CD4-positive, alpha-beta T cell (primary cell): ENCODE measurements around the gene MTOR. TPM values are rescaled to one million over a fixed set of nuclear protein-coding genes. Genes with fewer than 3 reads are reported as not detected.
"Not testable (repeated sequence)": the region's sequence is repeated elsewhere in the genome, so short reads cannot be mapped to it uniquely, and the experiment has no call there.

Experiments
- ATAC-seq: fragments of 200-7000 bp; cut with Tn5 transposase; one replicate; pipeline ENCODE4 v1.10.0; 2022; ENCODE audit warnings: mild to moderate bottlenecking; ENCODE audit not compliant: poor library complexity
- CTCF ChIA-PET: fragments of 350-600 bp; sonication (Branson Sonifier 250); formaldehyde crosslinking; loops from one replicate; lab custom pipeline; 2021; ENCODE audit warnings: antibody characterized with exemption, inconsistent platforms; lab: Charles Lee
- POLR2A ChIA-PET: fragments of 350-600 bp; sonication (Branson Sonifier 250); formaldehyde crosslinking; loops from one replicate; lab custom pipeline; 2021; ENCODE audit warnings: antibody characterized with exemption, inconsistent platforms; lab: Charles Lee
- DNase-seq, 14 experiments: peaks; one replicate each; pipeline ENCODE4 v3.0.0-alpha.2; 2013 to 2020; ENCODE audit warnings: mixed read lengths in 2 of 14
- H3K27ac ChIP-seq, 2 donors: one replicate each; pipeline versions ENCODE4 v1.5.1 to v1.7.0; 2013; ENCODE audit warnings: low read length in 2 of 2, low read depth in 1 of 2, mild to moderate bottlenecking in 1 of 2
- H3K27me3 ChIP-seq, 2 experiments: 1 replicate in 1 of 2; 2 replicates in 1 of 2; pipeline versions ENCODE4 v1.6.1 to v1.7.0; 2013; ENCODE audit warnings: low read length in 2 of 2, control low read depth in 1 of 2, mild to moderate bottlenecking in 1 of 2, moderate library complexity in 1 of 2; ENCODE audit not compliant: insufficient read depth in 2 of 2, control insufficient read depth in 1 of 2
- H3K36me3 ChIP-seq: one replicate; pipeline ENCODE4 v1.6.1; 2013; ENCODE audit warnings: low read length, control low read depth; ENCODE audit not compliant: insufficient read depth
- H3K4me1 ChIP-seq: one replicate; pipeline ENCODE4 v1.6.1; 2013; ENCODE audit warnings: low read length, control low read depth; ENCODE audit not compliant: insufficient read depth
- H3K4me3 ChIP-seq: one replicate; pipeline ENCODE4 v1.5.1; 2013; ENCODE audit warnings: mild to moderate bottlenecking, low read length, moderate library complexity
- H3K9me3 ChIP-seq, 2 experiments: 1 replicate in 1 of 2; 2 replicates in 1 of 2; pipeline versions ENCODE4 v1.6.1 to v1.7.0; 2013; ENCODE audit warnings: low read length in 2 of 2, mild to moderate bottlenecking in 2 of 2, control low read depth in 1 of 2, moderate library complexity in 1 of 2; ENCODE audit not compliant: control insufficient read depth in 1 of 2, insufficient read depth in 1 of 2
- H3K27ac Mint-ChIP-seq: one replicate; pipeline ENCODE4 v1.8.0; 2020; ENCODE audit warnings: mixed read lengths
- H3K27me3 Mint-ChIP-seq: one replicate; pipeline ENCODE4 v1.8.0; 2021; ENCODE audit warnings: mixed read lengths
- H3K36me3 Mint-ChIP-seq: one replicate; pipeline ENCODE4 v1.8.0; 2021; ENCODE audit warnings: low read depth, mixed read lengths
- H3K4me1 Mint-ChIP-seq: one replicate; pipeline ENCODE4 v1.8.0; 2021; ENCODE audit warnings: low read depth, mixed read lengths
- H3K4me3 Mint-ChIP-seq: one replicate; pipeline ENCODE4 v1.8.0; 2020; ENCODE audit warnings: mild to moderate bottlenecking, mixed read lengths
- H3K9me3 Mint-ChIP-seq: one replicate; pipeline ENCODE4 v1.8.0; 2020; ENCODE audit warnings: mixed read lengths
- CTCF ChIP-seq: fragments of 200-600 bp; IDR thresholded peaks from one replicate; pipeline ENCODE4 v1.8.0; 2022; ENCODE audit warnings: antibody characterized with exemption, mild to moderate bottlenecking
- intact Hi-C, 2 experiments: fragments of 100-400 bp; cut with DNase I in 1 of 2; cut with micrococcal nuclease in 1 of 2; formaldehyde crosslinking; loops; one replicate each; pipeline versions ENCODE4 v1.15.1 to v1.9.0; 2023 to 2025; cut with DNase I, micrococcal nuclease
- total RNA-seq, 174 experiments: library from RNA in 2 of 174; stranded (reverse) in 2 of 174; gene quantifications; one replicate each; pipeline ENCODE4 v1.2.3 and lab custom pipeline; 2021 to 2026

The MTOR gene
- total RNA-seq, 2 experiments from 2014 or later = 27.3 to 28.9 TPM

- Mint-ChIP-seq H3K4me1 (peaks cover 23% of the 10 kb centered on the region), H3K9me3 (no peaks in the 10 kb centered on the region), H3K27me3 (no peaks in the 10 kb centered on the region), H3K4me3 (peak overlapping the region; percentile 73), H3K27ac (peak overlapping the region; percentile 43), H3K36me3 (peaks cover 30% of the 10 kb centered on the region)
- intact Hi-C loops = loop anchor here in 1 of 2 experiments (1.0 to 5.0 kb wide), 4 partner anchors 10 to 535 kb away; partner anchors contain the start of genes CLCN6, EXOSC10, MTHFR and MTOR
- ATAC-seq (no peak), DNase-seq (no peak)
- ChIA-PET POLR2A (interaction anchor here (1.0 to 3.1 kb wide), 6 partner anchors 9 to 23 kb away, joined by 3 to 46 read pairs (median 5); partner anchors contain the start of gene MTOR), CTCF (interaction anchor here (1.8 to 2.1 kb wide), 2 partner anchors 10 to 370 kb away, joined by 7 to 10 read pairs; partner anchors contain the start of gene MTOR)
- Histone ChIP-seq H3K4me3 (peak overlapping the region; percentile 57), H3K9me3 (no peaks in the 10 kb centered on the region), H3K4me1 (peaks cover 42% of the 10 kb centered on the region), H3K27me3 (no peaks in the 10 kb centered on the region), H3K36me3 (peaks cover 9% of the 10 kb centered on the region), H3K27ac (no peak overlapping the region)
- no peak for TF ChIP-seq CTCF
These were observed 10.1 kb upstream of the MTOR start for GRCh38 chr1:11272544-11272831.

GRCh38 chr1:11267350-11268337 lies 5.3 kb upstream of the MTOR start:
- H3K9me3 ChIP-seq, POLR2A ChIA-PET, H3K4me3 ChIP-seq, H3K27ac ChIP-seq, H3K9me3 Mint-ChIP-seq, H3K27me3 Mint-ChIP-seq, H3K27ac Mint-ChIP-seq, H3K4me1 Mint-ChIP-seq, H3K4me3 Mint-ChIP-seq, H3K36me3 ChIP-seq, H3K36me3 Mint-ChIP-seq, DNase-seq, H3K27me3 ChIP-seq, ATAC-seq, intact Hi-C loops: not testable (repeated sequence)
- CTCF ChIA-PET = interaction anchor here (1.4 kb wide), 1 partner anchor 230 kb away, joined by 3 read pairs; no protein-coding TSS in a partner anchor
- peaks cover 12% of the 10 kb centered on the region for H3K4me1 ChIP-seq

- no peak overlapping the region for H3K27ac Mint-ChIP-seq
- no peaks in the 10 kb centered on the region for H3K27me3 Mint-ChIP-seq
- H3K36me3 Mint-ChIP-seq = peaks cover 5% of the 10 kb centered on the region
- Histone ChIP-seq H3K27me3 (no peaks in the 10 kb centered on the region), H3K4me3 (no peak overlapping the region), H3K36me3 (no peaks in the 10 kb centered on the region), H3K27ac (no peak overlapping the region), H3K4me1 (peaks cover 14% of the 10 kb centered on the region), H3K9me3 (no peaks in the 10 kb centered on the region)
- DNase-seq = no peak
- no peak for ATAC-seq
- no peaks in the 10 kb centered on the region for H3K9me3 Mint-ChIP-seq
- ChIA-PET CTCF (no interaction called here), POLR2A (no interaction called here)
- H3K4me3 Mint-ChIP-seq = no peak overlapping the region
- intact Hi-C loops = no loop called here
- no peak for TF ChIP-seq CTCF
- peaks cover 12% of the 10 kb centered on the region for H3K4me1 Mint-ChIP-seq
These were observed 4.1 kb upstream of the MTOR start for GRCh38 chr1:11266268-11267074.
